ENCODE data around the gene IER3IP1.

IER3IP1 gene

GRCh38 chr18:47151439-47151838, 24.7 kb downstream of the IER3IP1 start:
- Histone ChIP-seq H3K4me1 (ENCODE audit: control insufficient read depth, insufficient read depth, low read length) (peaks cover 19% of the 10 kb centered on the region), H3K9me3 (ENCODE audit: control insufficient read depth, low read length) (no peaks in the 10 kb centered on the region), H3K4me3 (ENCODE audit: low read length) (peak overlapping the region; percentile 93), H3K9ac (ENCODE audit: low read length) (peak overlapping the region; percentile 93), H3K27me3 (replicated peaks; ENCODE audit: control insufficient read depth, insufficient read depth, low read length) (no peaks in the 10 kb centered on the region), H3K36me3 (ENCODE audit: control insufficient read depth, insufficient read depth, low read length, severe bottlenecking) (peaks cover 24% of the 10 kb centered on the region)
- DNase-seq (ENCODE audit: low read depth): no peak

- Histone ChIP-seq H3K36me3 (ENCODE audit: control insufficient read depth, insufficient read depth, low read length, severe bottlenecking) (peaks cover 24% of the 10 kb centered on the region), H3K9ac (ENCODE audit: low read length) (peak overlapping the region; percentile 93), H3K27me3 (replicated peaks; ENCODE audit: control insufficient read depth, insufficient read depth, low read length) (no peaks in the 10 kb centered on the region), H3K9me3 (ENCODE audit: control insufficient read depth, low read length) (no peaks in the 10 kb centered on the region), H3K4me3 (ENCODE audit: low read length) (peak overlapping the region; percentile 93), H3K4me1 (ENCODE audit: control insufficient read depth, insufficient read depth, low read length) (peaks cover 19% of the 10 kb centered on the region)
- DNase-seq (ENCODE audit: low read depth): no peak
These were observed 25.3 kb downstream of the IER3IP1 start for GRCh38 chr18:47150824-47151366.

- peaks cover 19% of the 10 kb centered on the region for H3K4me1 ChIP-seq (ENCODE audit: control insufficient read depth, insufficient read depth, low read length)
- no peaks in the 10 kb centered on the region for H3K9me3 ChIP-seq (ENCODE audit: control insufficient read depth, low read length)
- H3K9ac ChIP-seq (ENCODE audit: low read length): peak within 1 kb of the TSS; percentile 93
- peaks cover 19% of the 10 kb centered on the region for H3K36me3 ChIP-seq (ENCODE audit: control insufficient read depth, insufficient read depth, low read length, severe bottlenecking)
- no peaks in the 10 kb centered on the region for H3K27me3 ChIP-seq (replicated peaks; ENCODE audit: control insufficient read depth, insufficient read depth, low read length)
- DNase-seq (ENCODE audit: low read depth): peak; percentile 93
- H3K4me3 ChIP-seq (ENCODE audit: low read length): peak within 1 kb of the TSS; percentile 93
These were observed 25.9 kb downstream of the IER3IP1 start, which contains the start of gene HDHD2 for GRCh38 chr18:47150029-47150823. Gene HDHD2, minus strand, starts transcription at chr18:47150500. Its CDS starts 14,061 bp downstream, at chr18:47136439.

- H3K4me3 ChIP-seq (ENCODE audit: low read length): peak overlapping the region; percentile 93
- H3K27me3 ChIP-seq (replicated peaks; ENCODE audit: control insufficient read depth, insufficient read depth, low read length): no peaks in the 10 kb centered on the region
- peaks cover 19% of the 10 kb centered on the region for H3K4me1 ChIP-seq (ENCODE audit: control insufficient read depth, insufficient read depth, low read length)
- DNase-seq (ENCODE audit: low read depth): no peak
- peak overlapping the region; percentile 93 for H3K9ac ChIP-seq (ENCODE audit: low read length)
- no peaks in the 10 kb centered on the region for H3K9me3 ChIP-seq (ENCODE audit: control insufficient read depth, low read length)
- H3K36me3 ChIP-seq (ENCODE audit: control insufficient read depth, insufficient read depth, low read length, severe bottlenecking): peaks cover 13% of the 10 kb centered on the region
These were observed 26.6 kb downstream of the IER3IP1 start for GRCh38 chr18:47149457-47150028.

- Histone ChIP-seq H3K4me3 (ENCODE audit: low read length) (no peak overlapping the region), H3K4me1 (ENCODE audit: control insufficient read depth, insufficient read depth, low read length) (peaks cover 17% of the 10 kb centered on the region), H3K36me3 (ENCODE audit: control insufficient read depth, insufficient read depth, low read length, severe bottlenecking) (peaks cover 4% of the 10 kb centered on the region), H3K9ac (ENCODE audit: low read length) (no peak overlapping the region), H3K9me3 (ENCODE audit: control insufficient read depth, low read length) (no peaks in the 10 kb centered on the region), H3K27me3 (replicated peaks; ENCODE audit: control insufficient read depth, insufficient read depth, low read length) (no peaks in the 10 kb centered on the region)
- DNase-seq (ENCODE audit: low read depth): no peak
These were observed 30.0 kb downstream of the IER3IP1 start for GRCh38 chr18:47146206-47146605.

GRCh38 chr18:47143899-47144485, 32.2 kb downstream of the IER3IP1 start:
- H3K36me3 ChIP-seq (ENCODE audit: control insufficient read depth, insufficient read depth, low read length, severe bottlenecking): peaks cover 4% of the 10 kb centered on the region
- no peaks in the 10 kb centered on the region for H3K27me3 ChIP-seq (replicated peaks; ENCODE audit: control insufficient read depth, insufficient read depth, low read length)
- no peak overlapping the region for H3K4me3 ChIP-seq (ENCODE audit: low read length)
- DNase-seq (ENCODE audit: low read depth): no peak
- no peak overlapping the region for H3K9ac ChIP-seq (ENCODE audit: low read length)
- H3K4me1 ChIP-seq (ENCODE audit: control insufficient read depth, insufficient read depth, low read length): peaks cover 4% of the 10 kb centered on the region
- H3K9me3 ChIP-seq (ENCODE audit: control insufficient read depth, low read length): no peaks in the 10 kb centered on the region

GRCh38 chr18:47143153-47143552, 33.0 kb downstream of the IER3IP1 start:
- Histone ChIP-seq H3K9me3 (ENCODE audit: control insufficient read depth, low read length) (no peaks in the 10 kb centered on the region), H3K4me1 (ENCODE audit: control insufficient read depth, insufficient read depth, low read length) (no peaks in the 10 kb centered on the region), H3K36me3 (ENCODE audit: control insufficient read depth, insufficient read depth, low read length, severe bottlenecking) (peaks cover 4% of the 10 kb centered on the region), H3K9ac (ENCODE audit: low read length) (no peak overlapping the region), H3K27me3 (replicated peaks; ENCODE audit: control insufficient read depth, insufficient read depth, low read length) (no peaks in the 10 kb centered on the region), H3K4me3 (ENCODE audit: low read length) (no peak overlapping the region)
- DNase-seq (ENCODE audit: low read depth): no peak

GRCh38 chr18:47141289-47141688, 34.9 kb downstream of the IER3IP1 start:
- Histone ChIP-seq H3K4me3 (ENCODE audit: low read length) (no peak overlapping the region), H3K9ac (ENCODE audit: low read length) (no peak overlapping the region), H3K9me3 (ENCODE audit: control insufficient read depth, low read length) (no peaks in the 10 kb centered on the region), H3K36me3 (ENCODE audit: control insufficient read depth, insufficient read depth, low read length, severe bottlenecking) (peaks cover 4% of the 10 kb centered on the region), H3K4me1 (ENCODE audit: control insufficient read depth, insufficient read depth, low read length) (no peaks in the 10 kb centered on the region), H3K27me3 (replicated peaks; ENCODE audit: control insufficient read depth, insufficient read depth, low read length) (no peaks in the 10 kb centered on the region)
- DNase-seq (ENCODE audit: low read depth): no peak

GRCh38 chr18:47121146-47121545, 55.0 kb downstream of the IER3IP1 start:
- Histone ChIP-seq H3K9me3 (ENCODE audit: control insufficient read depth, low read length) (no peaks in the 10 kb centered on the region), H3K4me3 (ENCODE audit: low read length) (no peak overlapping the region), H3K4me1 (ENCODE audit: control insufficient read depth, insufficient read depth, low read length) (peaks cover 6% of the 10 kb centered on the region), H3K9ac (ENCODE audit: low read length) (no peak overlapping the region), H3K36me3 (ENCODE audit: control insufficient read depth, insufficient read depth, low read length, severe bottlenecking) (peaks cover 9% of the 10 kb centered on the region), H3K27me3 (replicated peaks; ENCODE audit: control insufficient read depth, insufficient read depth, low read length) (no peaks in the 10 kb centered on the region)
- no peak for DNase-seq (ENCODE audit: low read depth)

GRCh38 chr18:47120428-47120827, 55.7 kb downstream of the IER3IP1 start:
- peaks cover 6% of the 10 kb centered on the region for H3K4me1 ChIP-seq (ENCODE audit: control insufficient read depth, insufficient read depth, low read length)
- peaks cover 6% of the 10 kb centered on the region for H3K36me3 ChIP-seq (ENCODE audit: control insufficient read depth, insufficient read depth, low read length, severe bottlenecking)
- DNase-seq (ENCODE audit: low read depth): no peak
- H3K9ac ChIP-seq (ENCODE audit: low read length): no peak overlapping the region
- no peak overlapping the region for H3K4me3 ChIP-seq (ENCODE audit: low read length)
- no peaks in the 10 kb centered on the region for H3K27me3 ChIP-seq (replicated peaks; ENCODE audit: control insufficient read depth, insufficient read depth, low read length)
- H3K9me3 ChIP-seq (ENCODE audit: control insufficient read depth, low read length): no peaks in the 10 kb centered on the region

- DNase-seq (ENCODE audit: low read depth): peak; percentile 10
- H3K9me3 ChIP-seq (ENCODE audit: control insufficient read depth, low read length): no peaks in the 10 kb centered on the region
- peaks cover 6% of the 10 kb centered on the region for H3K4me1 ChIP-seq (ENCODE audit: control insufficient read depth, insufficient read depth, low read length)
- no peak overlapping the region for H3K9ac ChIP-seq (ENCODE audit: low read length)
- H3K36me3 ChIP-seq (ENCODE audit: control insufficient read depth, insufficient read depth, low read length, severe bottlenecking): peaks cover 17% of the 10 kb centered on the region
- no peaks in the 10 kb centered on the region for H3K27me3 ChIP-seq (replicated peaks; ENCODE audit: control insufficient read depth, insufficient read depth, low read length)
- no peak overlapping the region for H3K4me3 ChIP-seq (ENCODE audit: low read length)
These were observed 57.2 kb downstream of the IER3IP1 start for GRCh38 chr18:47118981-47119380.

Data from adipocyte (in vitro differentiated cells).